Trophoblast cell (in vitro differentiated cells and primary cell): ENCODE results near the gene SRPK2.

Experiments
- DNase-seq, 2 donors: peaks; one replicate each; pipeline ENCODE4 v3.0.0-alpha.2; 2016
- H2AFZ ChIP-seq: 2 replicates; pipeline ENCODE4 v1.6.1; 2013; ENCODE audit warnings: low read length, moderate library complexity, mild to moderate bottlenecking; ENCODE audit not compliant: insufficient read depth, poor library complexity
- H2AK5ac ChIP-seq: 2 replicates; pipeline ENCODE4 v1.6.1; 2013; ENCODE audit warnings: mild to moderate bottlenecking, low read length
- H2BK120ac ChIP-seq: 2 replicates; pipeline ENCODE4 v1.6.1; 2013; ENCODE audit warnings: low read length, mild to moderate bottlenecking, moderate library complexity; ENCODE audit not compliant: insufficient read depth, poor library complexity
- H2BK12ac ChIP-seq: 2 replicates; pipeline ENCODE4 v1.6.1; 2013; ENCODE audit warnings: mild to moderate bottlenecking, low read length, moderate library complexity
- H2BK5ac ChIP-seq: 2 replicates; pipeline ENCODE4 v1.6.1; 2013; ENCODE audit warnings: low read length, low read depth, moderate library complexity, mild to moderate bottlenecking; ENCODE audit not compliant: poor library complexity
- H3K14ac ChIP-seq: 2 replicates; pipeline ENCODE4 v1.6.1; 2013; ENCODE audit warnings: mild to moderate bottlenecking, low read length
- H3K18ac ChIP-seq: 2 replicates; pipeline ENCODE4 v1.6.1; 2013; ENCODE audit warnings: mild to moderate bottlenecking, low read length
- H3K23ac ChIP-seq: 2 replicates; pipeline ENCODE4 v1.6.1; 2013; ENCODE audit warnings: low read length
- H3K27ac ChIP-seq: 2 replicates; pipeline ENCODE4 v1.5.1; 2013; ENCODE audit warnings: low read depth, mild to moderate bottlenecking, inconsistent platforms, low read length, moderate library complexity
- H3K27me3 ChIP-seq: 2 replicates; pipeline ENCODE4 v1.6.1; 2013; ENCODE audit warnings: inconsistent platforms, mild to moderate bottlenecking, low read length, moderate library complexity; ENCODE audit not compliant: insufficient read depth
- H3K36me3 ChIP-seq, 2 experiments: 1 replicate in 1 of 2; 2 replicates in 1 of 2; pipeline ENCODE4 v1.6.1; 2013; ENCODE audit warnings: low read length in 2 of 2, mild to moderate bottlenecking in 2 of 2, moderate library complexity in 1 of 2; ENCODE audit not compliant: insufficient read depth in 2 of 2, control insufficient read depth in 1 of 2
- H3K4ac ChIP-seq: 2 replicates; pipeline ENCODE4 v1.6.1; 2013; ENCODE audit warnings: low read depth, mild to moderate bottlenecking, low read length, moderate library complexity
- H3K4me1 ChIP-seq, 2 experiments: 1 replicate in 1 of 2; 2 replicates in 1 of 2; pipeline ENCODE4 v1.6.1; 2013; ENCODE audit warnings: low read length in 2 of 2, mild to moderate bottlenecking in 2 of 2, moderate library complexity in 1 of 2; ENCODE audit not compliant: insufficient read depth in 2 of 2, control insufficient read depth in 1 of 2
- H3K4me2 ChIP-seq: 2 replicates; pipeline ENCODE4 v1.6.1; 2013; ENCODE audit warnings: inconsistent platforms, mild to moderate bottlenecking, low read length, moderate library complexity
- H3K4me3 ChIP-seq: 2 replicates; pipeline ENCODE4 v1.5.1; 2013; ENCODE audit warnings: mild to moderate bottlenecking, low read depth, low read length, inconsistent platforms
- H3K79me1 ChIP-seq: one replicate; pipeline ENCODE4 v1.6.1; 2013; ENCODE audit warnings: low read length
- H3K79me2 ChIP-seq: 2 replicates; pipeline ENCODE4 v1.6.1; 2013; ENCODE audit warnings: low read length, mild to moderate bottlenecking; ENCODE audit not compliant: control insufficient read depth, insufficient read depth, poor library complexity
- H3K9ac ChIP-seq: 2 replicates; pipeline ENCODE4 v1.6.1; 2013; ENCODE audit warnings: mild to moderate bottlenecking, low read length
- H3K9me3 ChIP-seq: 2 replicates; pipeline ENCODE4 v1.6.1; 2013; ENCODE audit warnings: low read depth, mild to moderate bottlenecking, control low read depth, inconsistent platforms, low read length; ENCODE audit not compliant: insufficient read depth
- H4K12ac ChIP-seq: 2 replicates; pipeline ENCODE4 v1.6.1; 2013; ENCODE audit warnings: low read depth, mild to moderate bottlenecking, low read length, moderate library complexity
- H4K8ac ChIP-seq: 2 replicates; pipeline ENCODE4 v1.6.1; 2013; ENCODE audit warnings: low read depth, mild to moderate bottlenecking, low read length, moderate library complexity
- H4K91ac ChIP-seq: one replicate; pipeline ENCODE4 v1.6.1; 2013; ENCODE audit warnings: low read depth, mild to moderate bottlenecking, low read length, moderate library complexity
- WGBS: extraction: QIAGEN DNeasy Blood & Tissue Kit; methylation state at CpG from one replicate; pipeline ENCODE4 v1.1.7; 2013; ENCODE audit warnings: missing lambda C conversion rate; ENCODE audit not compliant: insufficient read length, insufficient coverage; ENCODE audit errors: extremely low coverage; 5-methylcytosine and 5-hydroxymethylcytosine counted together

SRPK2 gene

GRCh38 chr7:105133358-105133757 is 255.4 kb downstream of the SRPK2 start:
- Histone ChIP-seq H3K4me1 (peaks cover 2 to 5% of the 10 kb centered on the region in 2 experiments), H2AFZ (no peak overlapping the region), H3K23ac (no peak overlapping the region), H3K27ac (no peak overlapping the region), H3K36me3 (peaks cover 6 to 11% of the 10 kb centered on the region in 2 experiments), H3K14ac (no peak overlapping the region), H3K9ac (no peak overlapping the region), H3K79me1 (no peaks in the 10 kb centered on the region), H4K12ac (no peak overlapping the region), H3K9me3 (no peaks in the 10 kb centered on the region), H2BK12ac (no peak overlapping the region), H3K4ac (no peak overlapping the region), H3K4me2 (no peak overlapping the region), H2BK5ac (no peak overlapping the region), H3K27me3 (no peaks in the 10 kb centered on the region), H3K18ac (no peak overlapping the region), H3K4me3 (no peak overlapping the region), H2AK5ac (no peak overlapping the region), H3K79me2 (no peaks in the 10 kb centered on the region), H4K8ac (no peak overlapping the region), H4K91ac (no peak overlapping the region), H2BK120ac (no peak overlapping the region)
- WGBS: no CpG with 5 or more reads among the region's 7 CpGs
- no peak for DNase-seq

GRCh38 chr7:105132835-105133234 is 255.9 kb downstream of the SRPK2 start:
- Histone ChIP-seq H2BK12ac (no peak overlapping the region), H3K79me1 (no peaks in the 10 kb centered on the region), H3K18ac (no peak overlapping the region), H2AFZ (no peak overlapping the region), H3K79me2 (no peaks in the 10 kb centered on the region), H3K4me2 (no peak overlapping the region), H3K36me3 (peaks cover 6 to 11% of the 10 kb centered on the region in 2 experiments), H2BK120ac (no peak overlapping the region), H3K9ac (no peak overlapping the region), H3K27me3 (no peaks in the 10 kb centered on the region), H3K9me3 (no peaks in the 10 kb centered on the region), H3K4ac (no peak overlapping the region), H3K27ac (no peak overlapping the region), H2BK5ac (no peak overlapping the region), H3K4me3 (no peak overlapping the region), H3K4me1 (peaks cover 2 to 5% of the 10 kb centered on the region in 2 experiments), H3K14ac (no peak overlapping the region), H4K8ac (no peak overlapping the region), H3K23ac (no peak overlapping the region), H4K91ac (no peak overlapping the region), H2AK5ac (no peak overlapping the region), H4K12ac (no peak overlapping the region)
- DNase-seq: no peak
- no CpG with 5 or more reads among the region's 10 CpGs for WGBS

GRCh38 chr7:105132335-105132734 is 256.4 kb downstream of the SRPK2 start:
- H3K36me3 ChIP-seq: peaks cover 6 to 11% of the 10 kb centered on the region in 2 experiments
- no peak overlapping the region for H3K23ac ChIP-seq
- no peak overlapping the region for H3K27ac ChIP-seq
- no peak for DNase-seq
- H3K4me2 ChIP-seq: no peak overlapping the region
- H3K9me3 ChIP-seq: no peaks in the 10 kb centered on the region
- H3K4ac ChIP-seq: no peak overlapping the region
- no peaks in the 10 kb centered on the region for H3K79me1 ChIP-seq
- H2BK120ac ChIP-seq: no peak overlapping the region
- H2BK12ac ChIP-seq: no peak overlapping the region
- no peaks in the 10 kb centered on the region for H3K27me3 ChIP-seq
- no peak overlapping the region for H3K9ac ChIP-seq
- H3K4me1 ChIP-seq: peaks cover 2 to 5% of the 10 kb centered on the region in 2 experiments
- no peaks in the 10 kb centered on the region for H3K79me2 ChIP-seq
- WGBS: no CpG with 5 or more reads among the region's 5 CpGs
- H3K4me3 ChIP-seq: no peak overlapping the region
- H3K14ac ChIP-seq: no peak overlapping the region
- no peak overlapping the region for H2AK5ac ChIP-seq
- no peak overlapping the region for H4K12ac ChIP-seq
- no peak overlapping the region for H4K8ac ChIP-seq
- H3K18ac ChIP-seq: no peak overlapping the region
- H2AFZ ChIP-seq: no peak overlapping the region
- H4K91ac ChIP-seq: no peak overlapping the region
- H2BK5ac ChIP-seq: no peak overlapping the region

- no peak overlapping the region for H2BK12ac ChIP-seq
- no peak overlapping the region for H3K14ac ChIP-seq
- no peaks in the 10 kb centered on the region for H3K79me2 ChIP-seq
- peaks cover 6 to 11% of the 10 kb centered on the region in 2 experiments for H3K36me3 ChIP-seq
- WGBS: no CpG with 5 or more reads among the region's 7 CpGs
- no peaks in the 10 kb centered on the region for H3K9me3 ChIP-seq
- no peaks in the 10 kb centered on the region for H3K27me3 ChIP-seq
- no peak overlapping the region for H3K4me2 ChIP-seq
- H4K12ac ChIP-seq: no peak overlapping the region
- no peak overlapping the region for H3K18ac ChIP-seq
- no peak overlapping the region for H4K91ac ChIP-seq
- H3K4me3 ChIP-seq: no peak overlapping the region
- no peak for DNase-seq
- no peak overlapping the region for H2AFZ ChIP-seq
- H3K4ac ChIP-seq: no peak overlapping the region
- H3K4me1 ChIP-seq: peaks cover 2 to 5% of the 10 kb centered on the region in 2 experiments
- no peak overlapping the region for H4K8ac ChIP-seq
- no peak overlapping the region for H3K9ac ChIP-seq
- no peak overlapping the region for H2BK5ac ChIP-seq
- H3K27ac ChIP-seq: no peak overlapping the region
- no peaks in the 10 kb centered on the region for H3K79me1 ChIP-seq
- no peak overlapping the region for H3K23ac ChIP-seq
- no peak overlapping the region for H2AK5ac ChIP-seq
- no peak overlapping the region for H2BK120ac ChIP-seq
Observed at GRCh38 chr7:105131890-105132289, 256.8 kb downstream of the SRPK2 start.
